Endodermal cell (in vitro differentiated cells): ENCODE measurements around the gene SPATA24. TPM values are rescaled to one million over a fixed set of nuclear protein-coding genes. Genes with fewer than 3 reads are reported as not detected.
A peak's percentile ranks its signal among the peaks of the same experiment; 100 is the strongest.
"Not testable (repeated sequence)": the region's sequence is repeated elsewhere in the genome, so short reads cannot be mapped to it uniquely, and the experiment has no call there.

ENCODE experiments used
- DNase-seq: peaks from one replicate; pipeline ENCODE4 v3.0.0-alpha.2; 2017
- H3K27ac ChIP-seq: 2 replicates; pipeline ENCODE4 v1.5.1; 2013; ENCODE audit warnings: mild to moderate bottlenecking, low read depth, low read length, moderate library complexity
- H3K27me3 ChIP-seq: 2 replicates; pipeline ENCODE4 v1.6.1; 2013; ENCODE audit warnings: mild to moderate bottlenecking, low read length, moderate library complexity; ENCODE audit not compliant: insufficient read depth, control insufficient read depth, poor library complexity, severe bottlenecking
- H3K36me3 ChIP-seq: 2 replicates; pipeline ENCODE4 v1.7.0; 2013; ENCODE audit warnings: mild to moderate bottlenecking, low read length, moderate library complexity; ENCODE audit not compliant: control insufficient read depth, insufficient read depth
- H3K4me1 ChIP-seq: one replicate; pipeline ENCODE4 v1.7.0; 2013; ENCODE audit warnings: low read length; ENCODE audit not compliant: control insufficient read depth, insufficient read depth
- H3K4me3 ChIP-seq: 2 replicates; pipeline ENCODE4 v1.5.1; 2013; ENCODE audit warnings: mild to moderate bottlenecking, low read length, moderate library complexity
- H3K9ac ChIP-seq: 2 replicates; pipeline ENCODE4 v1.6.1; 2013; ENCODE audit warnings: mild to moderate bottlenecking, low read length, moderate library complexity; ENCODE audit not compliant: poor library complexity, severe bottlenecking; ENCODE audit errors: extremely low read depth
- H3K9me3 ChIP-seq: 2 replicates; pipeline ENCODE4 v1.6.1; 2013; ENCODE audit warnings: mild to moderate bottlenecking, low read length, moderate library complexity; ENCODE audit not compliant: control insufficient read depth
- H3K27ac Mint-ChIP-seq: 2 replicates; pipeline ENCODE4 v1.8.0; 2020; ENCODE audit warnings: mixed read lengths
- H3K27me3 Mint-ChIP-seq: 2 replicates; pipeline ENCODE4 v1.8.0; 2021; ENCODE audit warnings: mild to moderate bottlenecking, mixed read lengths; ENCODE audit not compliant: insufficient read depth
- H3K36me3 Mint-ChIP-seq: 2 replicates; pipeline ENCODE4 v1.8.0; 2020; ENCODE audit warnings: low read depth, mixed read lengths
- H3K4me1 Mint-ChIP-seq: 2 replicates; pipeline ENCODE4 v1.8.0; 2020; ENCODE audit warnings: mixed read lengths
- H3K4me3 Mint-ChIP-seq: 2 replicates; pipeline ENCODE4 v1.8.0; 2020; ENCODE audit warnings: mild to moderate bottlenecking, moderate library complexity, mixed read lengths
- H3K9me3 Mint-ChIP-seq: 2 replicates; pipeline ENCODE4 v1.8.0; 2020; ENCODE audit warnings: mild to moderate bottlenecking, mixed read lengths
- CTCF ChIP-seq: fragments of 200-600 bp; sonication (generic); conservative IDR thresholded peaks from 2 replicates; pipeline ENCODE4 v1.5.0; 2021; ENCODE audit warnings: antibody characterized with exemption, mild to moderate bottlenecking
- WGBS, 2 experiments: methylation state at CpG; one replicate each; pipeline versions ENCODE4 v1.1.5 to v1.1.7; 2013; ENCODE audit warnings: missing lambda C conversion rate in 2 of 2, mixed read lengths in 1 of 2; ENCODE audit not compliant: insufficient coverage in 1 of 2, insufficient read length in 1 of 2; 5-methylcytosine and 5-hydroxymethylcytosine counted together
- total RNA-seq, 2 donors: library from RNA; stranded (reverse); fragmentation: NEBNext Ultra II Directional in 1 of 2; extraction: Animal tissue kit (Norgen Biotek cat#: 25700) in 1 of 2; gene quantifications; 2 replicates in 1 of 2; 3 replicates in 1 of 2; pipeline ENCODE4 v1.2.1, GENCODE V29; 2021

The SPATA24 gene
- total RNA-seq, 2 donors from 2014 or later = 9.8 to 10.6 TPM

DNA sequence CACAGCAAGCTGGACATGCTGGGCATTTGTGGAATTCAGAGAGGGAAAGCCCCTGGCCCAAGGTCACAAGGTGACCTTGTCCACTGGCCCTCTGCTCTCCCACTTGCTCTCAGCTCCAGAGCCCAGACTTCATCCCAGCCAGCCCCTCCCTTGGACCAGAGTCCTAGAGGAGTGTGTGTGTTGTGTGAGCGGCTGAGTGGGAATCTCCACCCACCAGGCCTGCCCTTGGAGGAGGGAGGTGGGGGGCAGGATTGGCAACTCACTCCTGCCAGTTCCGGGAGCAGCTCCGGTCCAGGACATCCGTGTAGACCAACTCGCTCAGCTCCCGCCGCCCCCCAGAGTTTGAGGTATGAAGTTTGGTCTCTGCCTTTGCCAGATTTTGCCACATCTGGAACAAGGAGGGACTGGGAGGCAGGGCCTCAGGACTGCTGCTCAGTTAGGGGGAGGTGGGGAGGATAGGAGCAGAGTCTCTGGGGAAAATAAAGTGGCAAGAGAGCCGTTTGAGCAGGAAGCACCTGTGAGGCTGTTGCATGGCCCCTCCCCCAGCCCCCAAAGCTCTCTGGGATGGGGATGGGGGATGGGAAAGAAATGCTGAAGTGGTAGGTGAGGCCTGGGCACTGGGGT lies 15.6 kb downstream of the SPATA24 start:
- Mint-ChIP-seq H3K27ac (no peak overlapping the region), H3K4me1 (peaks cover 23% of the 10 kb centered on the region), H3K27me3 (peaks cover 13% of the 10 kb centered on the region), H3K36me3 (no peaks in the 10 kb centered on the region), H3K4me3 (no peak overlapping the region), H3K9me3 (no peaks in the 10 kb centered on the region)
- H3K27ac ChIP-seq = no peak overlapping the region
- 40 to 76% methylated on average over 2 to 8 of the region's 8 CpGs for WGBS, 2 experiments
- H3K36me3 ChIP-seq = no peaks in the 10 kb centered on the region
- peak; percentile 60 for DNase-seq
- no peaks in the 10 kb centered on the region for H3K9me3 ChIP-seq
- no peak for TF ChIP-seq CTCF
- peaks cover 7% of the 10 kb centered on the region for H3K27me3 ChIP-seq
- no peak overlapping the region for H3K4me3 ChIP-seq
- no peaks in the 10 kb centered on the region for H3K4me1 ChIP-seq
- H3K9ac ChIP-seq = no peak overlapping the region

DNA sequence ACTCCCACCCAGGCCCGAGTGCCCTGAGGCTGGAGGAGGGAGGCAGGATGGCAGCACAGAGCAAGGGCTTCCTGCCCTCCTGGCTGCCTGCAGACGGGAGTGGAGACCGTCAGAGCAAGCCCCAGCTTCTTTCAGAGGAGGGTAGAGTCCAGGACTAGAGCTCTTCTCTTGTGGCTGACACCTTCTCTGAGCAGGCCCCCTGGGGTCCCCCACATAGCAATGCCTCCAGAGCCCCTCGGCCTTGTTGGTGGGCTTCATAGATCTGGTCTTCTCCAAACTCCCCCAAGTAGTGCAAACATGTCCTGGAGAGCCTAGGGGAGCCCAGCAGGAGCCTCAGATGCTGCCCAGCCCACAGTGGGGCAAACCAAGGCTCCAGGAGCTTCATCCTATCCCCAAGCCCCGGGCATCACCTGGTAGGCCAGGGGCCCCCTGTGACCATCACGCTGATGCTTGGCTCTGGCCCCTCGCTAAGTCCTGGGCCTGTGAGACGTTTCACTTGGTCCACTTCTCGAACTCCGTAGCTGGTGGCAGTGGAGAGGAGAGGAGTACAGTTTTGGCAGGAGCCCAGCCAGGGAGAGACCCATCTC lies 16.2 kb downstream of the SPATA24 start:
- Mint-ChIP-seq H3K4me1 (peaks cover 24% of the 10 kb centered on the region), H3K36me3 (no peaks in the 10 kb centered on the region), H3K27me3 (peaks cover 8% of the 10 kb centered on the region), H3K27ac (no peak overlapping the region), H3K4me3 (no peak overlapping the region), H3K9me3 (no peaks in the 10 kb centered on the region)
- no peak overlapping the region for H3K4me3 ChIP-seq
- no peak overlapping the region for H3K27ac ChIP-seq
- peaks cover under 1% of the 10 kb centered on the region for H3K27me3 ChIP-seq
- WGBS, 2 experiments = 85 to 87% methylated on average over 4 to 10 of the region's 10 CpGs
- peaks cover 1% of the 10 kb centered on the region for H3K4me1 ChIP-seq
- no peak for TF ChIP-seq CTCF
- peak; percentile 43 for DNase-seq
- no peaks in the 10 kb centered on the region for H3K9me3 ChIP-seq
- H3K36me3 ChIP-seq = no peaks in the 10 kb centered on the region
- no peak overlapping the region for H3K9ac ChIP-seq

- H3K27me3 Mint-ChIP-seq, H3K36me3 ChIP-seq, H3K9me3 Mint-ChIP-seq, H3K4me3 ChIP-seq, H3K4me1 ChIP-seq, H3K27ac Mint-ChIP-seq, H3K27ac ChIP-seq, H3K36me3 Mint-ChIP-seq, H3K9me3 ChIP-seq, H3K9ac ChIP-seq, H3K4me3 Mint-ChIP-seq, H3K27me3 ChIP-seq, DNase-seq: not testable (repeated sequence)
- 90 to 96% methylated on average over 6 to 9 of the region's 10 CpGs for WGBS, 2 experiments
- peaks cover 32% of the 10 kb centered on the region for H3K4me1 Mint-ChIP-seq
Observed at GRCh38 chr5:139386956-139387355, 16.9 kb downstream of the SPATA24 start.
